ENCODE measurements around the gene MYO10.

GRCh38 chr5:16740811-16741392 is 195.2 kb downstream of the MYO10 start:
- TF ChIP-seq CTCF (conservative IDR thresholded peaks at IDR 0.05) = no peak; the same call in 1 of the 2 replicates
- TF ChIP-seq ZFX (IDR thresholded peaks at IDR 0.05) = no peak

All from C4-2B (cell line).